Mesothelial cell of epicardium (in vitro differentiated cells): ENCODE results near the gene ERGIC1. TPM values are rescaled to one million over a fixed set of nuclear protein-coding genes. Genes with fewer than 3 reads are reported as not detected.

Experiments
- DNase-seq, 2 experiments: peaks; one replicate each; pipeline ENCODE4 v3.0.0; 2021; ENCODE audit warnings: low spot score in 2 of 2; ENCODE audit not compliant: unreplicated experiment in 2 of 2
- H3K27ac Mint-ChIP-seq: 2 replicates; pipeline ENCODE4 v1.8.0; 2021; ENCODE audit warnings: mixed read lengths
- H3K27me3 Mint-ChIP-seq: 2 replicates; pipeline ENCODE4 v1.8.0; 2021; ENCODE audit warnings: low read depth, mixed read lengths
- H3K36me3 Mint-ChIP-seq: 2 replicates; pipeline ENCODE4 v1.8.0; 2021; ENCODE audit warnings: mixed read lengths
- H3K4me1 Mint-ChIP-seq: 2 replicates; pipeline ENCODE4 v1.8.0; 2021; ENCODE audit warnings: mixed read lengths
- H3K4me3 Mint-ChIP-seq: 2 replicates; pipeline ENCODE4 v1.8.0; 2021; ENCODE audit warnings: mild to moderate bottlenecking, moderate library complexity, mixed read lengths
- H3K9me3 Mint-ChIP-seq: 2 replicates; pipeline ENCODE4 v1.8.0; 2021; ENCODE audit warnings: mixed read lengths
- total RNA-seq: library from RNA; stranded (reverse); gene quantifications from 3 replicates; pipeline ENCODE4 v1.2.1, GENCODE V29; 2021
- TF ChIP-seq, protein P1 (sequence below): fragments of 200-600 bp; sonication (generic); IDR thresholded peaks from one replicate; pipeline ENCODE4 v1.5.0; 2021; ENCODE audit warnings: antibody characterized with exemption; ENCODE audit not compliant: unreplicated experiment

ERGIC1 gene
- total RNA-seq, 1 donor from 2014 or later, result 107 TPM

DNA sequence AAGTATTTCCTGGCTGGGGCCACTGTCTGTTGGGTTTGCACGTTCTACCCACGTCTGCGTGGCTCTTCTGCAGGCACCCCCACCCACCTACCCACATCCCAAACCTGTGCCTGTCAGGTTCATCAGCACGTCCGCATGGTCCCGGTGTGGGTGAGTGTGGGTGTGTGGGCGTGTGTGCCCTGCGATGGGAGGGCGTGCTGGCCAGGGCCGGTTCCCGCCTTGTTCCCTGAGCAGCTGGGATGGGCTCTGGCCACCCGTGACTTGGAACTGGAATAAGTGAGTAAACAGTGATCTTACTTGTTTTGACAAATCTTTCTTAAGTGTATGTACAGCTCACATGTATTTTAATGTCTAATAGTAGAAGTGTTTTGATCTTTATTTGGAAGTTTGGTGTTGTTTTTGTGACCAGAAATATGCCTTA, 20.4 kb downstream of the ERGIC1 start:
- Mint-ChIP-seq H3K36me3 (peaks cover 4% of the 10 kb centered on the region), H3K27me3 (no peaks in the 10 kb centered on the region), H3K27ac (no peak overlapping the region), H3K9me3 (no peaks in the 10 kb centered on the region), H3K4me1 (no peaks in the 10 kb centered on the region), H3K4me3 (no peak overlapping the region)
- no peak for DNase-seq
- TF ChIP-seq, protein P1, sequence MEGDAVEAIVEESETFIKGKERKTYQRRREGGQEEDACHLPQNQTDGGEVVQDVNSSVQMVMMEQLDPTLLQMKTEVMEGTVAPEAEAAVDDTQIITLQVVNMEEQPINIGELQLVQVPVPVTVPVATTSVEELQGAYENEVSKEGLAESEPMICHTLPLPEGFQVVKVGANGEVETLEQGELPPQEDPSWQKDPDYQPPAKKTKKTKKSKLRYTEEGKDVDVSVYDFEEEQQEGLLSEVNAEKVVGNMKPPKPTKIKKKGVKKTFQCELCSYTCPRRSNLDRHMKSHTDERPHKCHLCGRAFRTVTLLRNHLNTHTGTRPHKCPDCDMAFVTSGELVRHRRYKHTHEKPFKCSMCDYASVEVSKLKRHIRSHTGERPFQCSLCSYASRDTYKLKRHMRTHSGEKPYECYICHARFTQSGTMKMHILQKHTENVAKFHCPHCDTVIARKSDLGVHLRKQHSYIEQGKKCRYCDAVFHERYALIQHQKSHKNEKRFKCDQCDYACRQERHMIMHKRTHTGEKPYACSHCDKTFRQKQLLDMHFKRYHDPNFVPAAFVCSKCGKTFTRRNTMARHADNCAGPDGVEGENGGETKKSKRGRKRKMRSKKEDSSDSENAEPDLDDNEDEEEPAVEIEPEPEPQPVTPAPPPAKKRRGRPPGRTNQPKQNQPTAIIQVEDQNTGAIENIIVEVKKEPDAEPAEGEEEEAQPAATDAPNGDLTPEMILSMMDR, result no peak

DNA sequence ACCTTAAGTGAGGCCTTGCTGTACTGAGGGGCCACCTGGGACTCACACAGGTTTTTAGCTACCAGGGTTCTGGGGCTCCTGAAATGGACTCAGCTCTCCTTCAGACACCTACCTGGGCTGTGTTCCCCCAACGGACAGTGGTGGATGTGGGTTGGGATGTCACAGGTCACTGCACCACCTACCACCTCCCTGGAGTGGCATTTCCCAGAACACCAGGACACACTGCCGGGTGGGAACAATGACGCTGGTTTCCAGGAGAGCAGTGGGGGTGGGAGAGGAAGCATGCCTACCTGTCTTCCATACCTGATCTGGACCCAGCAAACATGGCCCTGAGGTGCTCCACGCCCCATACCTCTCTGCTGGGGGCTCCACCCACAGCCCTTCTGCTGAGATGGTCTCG, 20.9 kb downstream of the ERGIC1 start:
- no peak overlapping the region for H3K4me3 Mint-ChIP-seq
- no peak overlapping the region for H3K27ac Mint-ChIP-seq
- TF ChIP-seq, protein P1, result no peak
- no peaks in the 10 kb centered on the region for H3K4me1 Mint-ChIP-seq
- no peaks in the 10 kb centered on the region for H3K9me3 Mint-ChIP-seq
- H3K36me3 Mint-ChIP-seq, result peaks cover 4% of the 10 kb centered on the region
- no peaks in the 10 kb centered on the region for H3K27me3 Mint-ChIP-seq
- no peak for DNase-seq

DNA sequence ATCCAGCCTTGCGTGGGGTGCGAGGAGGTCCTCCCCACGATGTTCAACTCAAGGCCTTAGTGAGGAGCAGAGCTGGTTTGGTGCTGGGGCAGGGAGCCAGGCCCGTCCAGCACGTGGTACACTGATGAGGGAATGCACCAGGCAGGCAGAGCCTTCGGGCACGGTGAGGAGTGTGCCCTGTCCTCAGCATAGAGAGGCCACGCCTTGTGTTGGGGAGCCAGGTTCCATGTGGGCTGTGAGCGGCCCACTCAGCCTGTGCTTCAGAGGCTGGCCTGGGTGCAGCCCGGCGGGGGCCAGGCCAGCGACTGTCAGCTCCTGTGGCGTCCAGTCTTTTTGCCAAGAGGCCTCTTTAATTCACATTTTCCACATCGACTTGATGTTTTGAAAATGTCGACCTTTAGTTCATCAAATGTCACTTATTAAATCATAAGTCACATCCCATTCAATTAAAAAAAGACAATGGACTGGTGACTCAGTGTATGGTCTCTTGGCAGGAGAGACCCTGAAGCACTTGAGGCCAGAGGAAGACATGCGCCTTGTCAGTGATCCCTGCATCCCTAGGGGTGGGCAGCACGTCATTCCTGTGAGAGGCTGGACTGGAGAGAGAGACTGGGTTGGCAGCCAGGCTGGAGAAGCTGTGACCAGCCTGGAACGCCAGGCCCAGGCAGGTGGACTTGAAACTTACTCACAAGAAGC, 21.7 kb downstream of the ERGIC1 start:
- TF ChIP-seq, protein P1, result no peak
- Mint-ChIP-seq H3K27me3 (no peaks in the 10 kb centered on the region), H3K4me1 (no peaks in the 10 kb centered on the region), H3K27ac (peak overlapping the region; percentile 35), H3K4me3 (no peak overlapping the region), H3K36me3 (peaks cover 4% of the 10 kb centered on the region), H3K9me3 (no peaks in the 10 kb centered on the region)
- DNase-seq, result no peak

DNA sequence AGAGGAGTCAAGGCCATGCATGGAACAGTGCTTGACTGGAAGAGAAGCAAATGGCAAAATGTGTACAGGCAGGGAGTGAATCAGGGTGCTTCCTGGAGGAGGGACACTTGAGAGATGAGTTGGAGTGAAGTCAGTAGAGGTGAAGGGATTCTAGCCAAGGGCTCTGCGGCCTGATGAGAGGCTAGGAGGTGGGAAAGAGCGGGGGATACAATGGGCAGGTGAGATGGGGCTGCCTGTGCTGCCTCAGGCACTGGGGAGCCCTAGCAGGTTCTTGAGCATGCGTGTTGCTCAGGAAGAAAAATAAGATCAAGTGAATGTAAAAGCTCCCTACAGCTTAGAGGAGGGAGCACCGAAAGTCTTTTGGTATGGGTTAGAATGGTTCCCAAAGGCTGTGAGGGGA, 22.3 kb downstream of the ERGIC1 start:
- TF ChIP-seq, protein P1, result no peak
- Mint-ChIP-seq H3K27me3 (no peaks in the 10 kb centered on the region), H3K36me3 (peaks cover 4% of the 10 kb centered on the region), H3K4me1 (no peaks in the 10 kb centered on the region), H3K27ac (no peak overlapping the region), H3K9me3 (no peaks in the 10 kb centered on the region), H3K4me3 (no peak overlapping the region)
- DNase-seq, result no peak

DNA sequence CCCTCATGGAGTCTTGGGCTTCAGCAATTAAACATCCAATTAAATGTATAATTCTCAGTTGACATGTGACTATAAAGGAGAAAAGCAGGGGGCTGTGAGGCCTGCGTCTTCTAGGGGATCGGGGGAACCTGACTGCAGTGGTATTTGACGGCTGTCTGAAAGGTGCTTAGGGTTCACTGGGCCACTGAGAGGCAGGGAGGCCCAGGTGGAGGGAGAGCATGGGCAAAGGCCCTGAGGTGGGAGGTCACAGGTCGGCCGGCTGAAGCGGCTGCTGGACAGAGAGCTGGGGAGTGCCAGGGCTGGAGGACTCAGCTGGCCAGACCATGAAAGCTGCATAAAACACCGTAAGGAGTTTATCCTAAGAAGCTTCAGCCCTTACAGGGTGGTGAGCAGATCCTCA, 23.9 kb downstream of the ERGIC1 start:
- no peak overlapping the region for H3K27ac Mint-ChIP-seq
- H3K4me1 Mint-ChIP-seq, result no peaks in the 10 kb centered on the region
- no peaks in the 10 kb centered on the region for H3K27me3 Mint-ChIP-seq
- H3K4me3 Mint-ChIP-seq, result no peak overlapping the region
- TF ChIP-seq, protein P1, result no peak
- H3K36me3 Mint-ChIP-seq, result peaks cover 4% of the 10 kb centered on the region
- DNase-seq, result no peak
- no peaks in the 10 kb centered on the region for H3K9me3 Mint-ChIP-seq
